SK-N-SH (cell line): ENCODE data around the gene FBLIM1.

Experiments used
- CTCF ChIP-seq: fragments of 200-600 bp; sonication (generic); IDR thresholded peaks from 2 replicates; pipeline ENCODE4 v1.6.1; 2017; ENCODE audit warnings: antibody characterized with exemption, mild to moderate bottlenecking, moderate library complexity
- RAD21 ChIP-seq: IDR thresholded peaks from 2 replicates; pipeline ENCODE4 v1.6.1; 2012; ENCODE audit warnings: mild to moderate bottlenecking, low read length
- RFX5 ChIP-seq: IDR thresholded peaks from 2 replicates; pipeline ENCODE4 v1.6.1; 2012; ENCODE audit warnings: mild to moderate bottlenecking, improper control_type of control experiment, low read length
- RXRA ChIP-seq: IDR thresholded peaks from 2 replicates; pipeline ENCODE4 v1.4.0; 2012; ENCODE audit warnings: low read depth, mild to moderate bottlenecking, borderline replicate concordance
- SIN3A ChIP-seq: IDR thresholded peaks from 2 replicates; pipeline ENCODE4 v1.6.1; 2012; ENCODE audit warnings: low read depth, mild to moderate bottlenecking, low read length, moderate library complexity, borderline replicate concordance
- SMC3 ChIP-seq: IDR thresholded peaks from 2 replicates; pipeline ENCODE4 v1.6.1; 2012; ENCODE audit warnings: low read depth, low read length, improper control_type of control experiment

GRCh38 chr1:15722411-15722810 lies 36.2 kb upstream of the FBLIM1 start:
- no peak for TF ChIP-seq CTCF
- TF ChIP-seq RAD21, result no peak
- no peak for TF ChIP-seq RXRA
- no peak for TF ChIP-seq RFX5
- TF ChIP-seq SMC3, result no peak
- no peak for TF ChIP-seq SIN3A
